GM21825 (cell line): Measurements from ENCODE around the gene MINDY4.
A peak's percentile ranks its signal among the peaks of the same experiment; 100 is the strongest.

Source experiments
- ATAC-seq: cut with Tn5 transposase; IDR thresholded peaks from one replicate; pipeline ENCODE4 v1.9.1; 2021; ENCODE audit warnings: mild to moderate bottlenecking, moderate library complexity; ENCODE audit not compliant: unreplicated experiment

The MINDY4 gene

DNA sequence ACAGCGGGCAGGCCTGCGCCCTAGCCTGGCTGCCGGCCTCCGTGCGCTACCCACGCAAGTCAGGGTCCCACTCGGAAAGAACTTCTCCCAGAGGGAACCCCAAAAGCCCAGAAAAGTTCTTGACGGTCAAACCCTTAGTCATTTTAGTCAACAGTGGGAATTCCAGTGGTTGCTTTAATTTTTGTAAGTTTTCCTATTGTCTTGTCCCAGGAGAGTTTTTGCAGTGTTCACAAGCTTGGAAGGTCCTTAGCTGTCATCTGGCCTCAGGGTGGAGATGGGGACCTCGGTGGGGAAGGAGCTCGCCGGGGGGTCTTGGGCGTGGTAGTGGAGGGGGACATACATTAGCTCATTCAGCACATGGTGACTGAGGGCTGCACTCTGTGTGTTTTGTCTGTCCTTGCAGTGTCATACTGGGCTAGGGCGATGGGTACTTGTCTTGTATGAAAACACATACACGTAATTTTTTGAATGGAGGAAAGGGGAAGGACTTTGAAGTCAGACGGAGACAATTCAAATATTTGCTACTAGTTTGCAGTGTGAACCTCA, 736 bp downstream of the MINDY4 start:
- ATAC-seq = peak; percentile 20

- no peak for ATAC-seq
Observed at GRCh38 chr7:30772984-30773383, 1.8 kb downstream of the MINDY4 start.

- ATAC-seq = no peak
Observed at GRCh38 chr7:30775992-30776391, 4.8 kb downstream of the MINDY4 start.

DNA sequence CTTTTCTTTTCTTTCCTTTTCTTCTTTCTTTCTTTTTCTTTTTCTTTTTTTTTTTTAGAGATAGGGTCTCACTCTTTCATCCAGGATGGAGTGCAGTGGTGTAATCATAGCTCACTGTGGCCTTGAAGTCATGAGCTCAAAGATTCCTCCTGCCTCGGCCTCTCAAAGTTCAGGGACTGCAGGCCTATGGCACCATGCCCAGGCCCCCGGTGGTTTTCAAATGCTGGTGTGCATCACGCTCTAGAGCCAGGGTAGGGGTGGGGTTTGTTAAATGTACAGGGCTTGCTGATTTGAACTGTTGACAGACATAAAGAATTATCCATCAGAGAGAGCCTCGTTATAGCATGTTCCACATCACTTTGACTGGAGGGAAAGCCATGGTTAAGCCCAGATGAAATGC, 5.8 kb downstream of the MINDY4 start:
- no peak for ATAC-seq

GRCh38 chr7:30778255-30779025, 7.2 kb downstream of the MINDY4 start:
- no peak for ATAC-seq

- ATAC-seq = no peak
Observed at GRCh38 chr7:30779574-30779973, 8.4 kb downstream of the MINDY4 start.

DNA sequence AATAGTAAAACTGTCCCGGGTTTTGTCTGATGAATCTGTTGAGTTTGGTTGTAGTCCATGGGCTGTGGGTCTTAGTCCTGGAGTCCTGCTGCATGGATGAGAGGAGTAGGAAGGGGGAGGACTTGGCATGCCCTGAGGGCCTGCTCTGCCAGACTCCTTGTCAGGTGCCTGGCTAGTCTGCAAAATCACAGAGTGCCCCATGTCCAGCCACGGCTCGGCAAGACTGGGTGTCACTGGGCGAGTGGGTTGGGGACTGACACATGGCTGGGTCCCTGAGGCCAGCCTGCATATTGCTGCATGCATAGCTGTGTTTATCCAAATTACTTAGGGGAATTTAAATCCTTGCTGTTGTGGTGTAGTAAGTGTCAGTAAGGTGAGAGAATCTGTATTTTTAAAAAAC, 9.7 kb downstream of the MINDY4 start:
- no peak for ATAC-seq

GRCh38 chr7:30782690-30783089, 11.5 kb downstream of the MINDY4 start:
- ATAC-seq = no peak

GRCh38 chr7:30785786-30786185, 14.6 kb downstream of the MINDY4 start:
- ATAC-seq = no peak

GRCh38 chr7:30787486-30787885, 16.3 kb downstream of the MINDY4 start:
- ATAC-seq = no peak

DNA sequence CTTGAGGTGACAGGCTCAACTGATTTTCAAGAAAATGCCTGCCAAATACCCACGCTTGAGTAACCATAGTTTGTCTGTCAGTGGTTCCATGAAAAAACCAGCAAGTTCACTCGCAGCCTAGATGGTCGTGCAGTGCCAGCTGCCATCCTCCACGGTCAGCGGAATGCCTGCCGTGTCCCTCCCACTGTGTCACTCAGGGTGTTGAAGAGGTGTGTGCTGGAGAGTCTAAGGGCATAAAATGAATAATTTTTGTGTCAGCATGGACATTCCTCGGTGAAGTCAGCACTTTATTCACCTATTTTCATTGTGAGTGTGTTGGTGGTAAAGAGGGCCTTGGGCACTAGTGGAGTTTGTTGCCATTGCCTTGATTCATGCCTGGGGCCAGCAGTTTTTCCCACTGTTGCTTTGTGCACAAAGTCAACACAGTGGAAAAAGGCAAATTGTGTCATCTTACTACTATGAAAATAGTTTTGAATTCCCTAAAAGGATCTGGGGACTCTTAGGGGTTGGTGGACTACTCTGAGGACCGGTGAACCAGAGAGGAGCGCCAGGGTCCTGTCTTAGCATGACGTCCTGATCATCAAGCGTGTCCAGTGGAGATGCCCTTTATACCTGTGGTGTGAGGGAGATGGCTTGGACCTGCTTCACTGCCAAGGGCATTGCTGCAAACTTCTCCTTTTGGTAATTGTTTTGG, 17.6 kb downstream of the MINDY4 start:
- no peak for ATAC-seq

- ATAC-seq = no peak
Observed at GRCh38 chr7:30789334-30789711, 18.1 kb downstream of the MINDY4 start.

- no peak for ATAC-seq
Observed at GRCh38 chr7:30790356-30790755, 19.1 kb downstream of the MINDY4 start.

DNA sequence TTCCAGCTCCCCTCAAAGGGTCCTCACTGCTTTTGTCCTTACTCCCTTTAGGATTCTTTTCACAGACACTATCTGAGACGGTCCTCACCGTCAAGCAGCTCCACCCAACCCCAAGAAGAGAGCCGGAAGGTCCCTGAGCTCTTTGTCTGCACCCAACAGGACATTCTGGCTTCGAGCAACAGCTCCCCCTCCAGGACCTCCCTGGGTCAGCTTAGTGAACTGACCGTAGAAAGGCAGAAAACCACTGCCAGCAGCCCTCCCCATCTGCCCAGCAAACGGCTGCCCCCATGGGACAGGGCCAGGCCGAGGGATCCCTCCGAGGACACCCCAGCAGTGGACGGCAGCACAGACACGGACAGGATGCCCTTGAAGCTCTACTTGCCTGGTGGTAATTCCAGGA, 19.9 kb downstream of the MINDY4 start:
- ATAC-seq = no peak

DNA sequence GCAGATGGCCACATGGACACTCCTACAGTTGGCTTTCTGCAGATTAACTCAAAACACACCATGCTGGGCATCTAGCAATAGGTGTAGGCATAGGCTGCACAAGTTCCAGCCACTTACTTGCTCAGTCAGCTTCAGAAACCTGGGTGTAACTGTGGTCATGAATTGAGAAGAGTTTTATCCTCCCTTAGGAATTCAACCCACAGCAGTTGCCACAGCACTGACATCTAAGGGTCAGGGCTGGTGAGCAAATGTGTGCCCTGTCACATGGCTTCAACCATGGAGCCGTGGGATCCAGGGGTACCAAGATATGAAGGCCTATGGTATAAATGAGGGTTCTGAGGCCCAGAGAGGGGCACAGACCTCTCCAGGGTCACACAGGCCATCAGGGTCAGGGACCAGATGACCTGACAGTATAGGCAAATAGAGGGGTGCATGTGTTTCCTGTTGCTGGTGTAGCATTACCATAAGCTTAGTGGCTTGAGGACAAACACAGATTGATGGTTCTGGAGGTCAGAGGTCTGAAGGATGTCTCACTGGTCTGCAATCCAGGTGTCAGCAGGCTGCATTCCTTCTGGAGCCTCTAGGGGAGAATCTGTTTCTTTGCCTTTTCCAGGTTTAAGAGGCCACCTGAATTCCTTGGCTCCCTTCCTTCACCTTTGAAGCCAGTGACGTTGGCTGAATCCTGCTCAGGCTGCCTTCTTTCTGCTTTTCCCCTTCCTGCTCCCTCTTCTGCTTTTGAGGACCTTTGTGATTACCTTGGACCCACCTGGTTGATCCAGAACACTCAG, 24.1 kb downstream of the MINDY4 start:
- peak; percentile 15 for ATAC-seq

DNA sequence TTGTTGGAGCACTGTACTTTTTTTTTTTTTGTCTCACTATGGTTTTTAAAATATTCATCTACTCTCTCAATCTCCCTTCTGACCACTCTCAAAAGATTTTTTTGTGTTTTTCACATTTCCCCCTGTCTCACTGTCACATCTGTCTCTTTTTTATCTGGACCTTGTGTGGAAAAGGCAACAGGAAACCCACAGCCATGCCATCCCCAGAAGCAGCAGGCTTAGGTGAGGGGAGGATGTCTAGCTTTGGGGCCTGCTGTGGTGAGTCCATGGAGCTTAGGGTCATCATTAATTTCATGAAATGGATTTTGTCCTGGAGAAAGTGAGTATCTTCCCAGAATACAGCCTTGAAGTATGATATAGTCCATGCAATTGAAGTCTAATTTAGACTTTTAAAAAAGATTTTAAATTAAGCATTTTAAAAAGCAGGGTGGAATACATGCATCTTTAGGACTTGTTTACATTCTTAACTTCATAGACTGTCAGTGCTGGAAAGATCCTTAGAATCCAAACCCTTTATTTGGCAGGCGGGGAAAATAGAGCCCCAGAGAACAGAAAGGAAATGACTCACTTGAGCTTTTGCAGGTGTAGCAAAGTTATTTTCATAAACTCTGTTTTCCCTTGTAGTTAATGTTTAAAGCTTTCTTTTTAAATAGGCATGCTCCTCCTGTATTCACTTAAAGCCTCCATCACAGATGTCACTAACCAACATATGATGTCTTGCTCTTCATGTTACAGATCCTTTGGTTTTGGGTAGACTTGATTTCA, 25.1 kb downstream of the MINDY4 start:
- ATAC-seq = peak; percentile 17

- no peak for ATAC-seq
Observed at GRCh38 chr7:30797176-30798040, 26.2 kb downstream of the MINDY4 start.

DNA sequence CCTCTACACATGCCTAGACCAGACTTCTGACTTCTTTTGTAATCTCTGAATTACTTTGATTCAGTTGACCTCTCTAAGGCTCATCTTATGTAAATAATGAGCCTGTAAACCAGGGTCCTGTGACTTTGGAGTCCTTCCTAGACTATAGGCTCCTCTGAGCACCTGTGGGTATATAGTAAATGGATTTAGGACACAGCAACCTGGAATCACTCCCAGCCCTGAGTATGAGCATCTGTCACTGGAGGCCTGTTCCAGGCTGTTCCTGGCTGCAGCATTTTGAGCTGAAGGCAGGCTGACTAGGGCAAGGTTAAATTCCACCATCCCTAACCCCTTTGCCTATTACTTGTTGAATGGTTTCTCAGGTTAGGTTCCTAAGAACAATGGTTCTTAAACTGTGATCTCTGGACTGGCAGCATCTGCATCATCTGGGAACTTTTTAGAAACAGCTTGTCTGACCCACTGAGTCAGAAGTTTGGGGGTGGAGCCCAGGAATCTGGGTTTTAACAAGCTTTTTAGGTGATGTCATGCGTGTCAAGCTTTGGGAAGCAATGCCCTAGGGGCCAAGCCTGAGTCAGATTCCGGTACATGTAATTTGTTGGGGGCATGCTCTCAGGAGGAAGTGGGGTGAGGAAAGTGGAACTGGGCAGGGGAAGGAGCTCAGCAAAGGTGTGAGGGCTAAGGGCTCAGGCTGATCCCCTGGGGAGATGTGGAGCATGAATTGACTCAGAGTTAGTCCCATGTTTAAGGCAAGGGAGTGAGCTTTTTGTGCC, 28.2 kb downstream of the MINDY4 start:
- peak; percentile 74 for ATAC-seq
